Spleen (tissue), 11 donors: ENCODE data around the gene GUCA1A. TPM values are rescaled to one million over a fixed set of nuclear protein-coding genes. Genes with fewer than 3 reads are reported as not detected.

Experiments used
- DNase-seq: peaks from one replicate; pipeline ENCODE4 v3.0.0-alpha.2; 2020
- H3K27ac ChIP-seq, 8 donors: fragments of 200-600 bp; sonication (generic) in 7 of 8; 1 replicate in 4 of 8; 2 replicates in 4 of 8; pipeline versions ENCODE4 v1.5.0 to v1.8.0; 2016 to 2021; ENCODE audit warnings: inconsistent platforms in 4 of 8, mild to moderate bottlenecking in 4 of 8, moderate library complexity in 1 of 8
- H3K27me3 ChIP-seq, 7 donors: fragments of 200-600 bp; sonication (generic) in 6 of 7; replicated peaks in 1 of 7; 1 replicate in 4 of 7; 2 replicates in 3 of 7; pipeline versions ENCODE4 v1.5.0 to v1.8.0; 2016 to 2021; ENCODE audit warnings: inconsistent platforms in 3 of 7, mild to moderate bottlenecking in 1 of 7
- H3K36me3 ChIP-seq, 6 donors: fragments of 200-600 bp; sonication (generic) in 5 of 6; 1 replicate in 4 of 6; 2 replicates in 2 of 6; pipeline versions ENCODE4 v1.5.0 to v1.8.0; 2016 to 2021; ENCODE audit warnings: inconsistent platforms in 2 of 6
- H3K4me1 ChIP-seq, 6 donors: fragments of 200-600 bp; sonication (generic) in 5 of 6; 1 replicate in 3 of 6; 2 replicates in 3 of 6; pipeline versions ENCODE4 v1.5.0 to v1.8.0; 2016 to 2021; ENCODE audit warnings: inconsistent platforms in 3 of 6
- H3K4me3 ChIP-seq, 8 donors: fragments of 200-600 bp; sonication (generic) in 7 of 8; 1 replicate in 4 of 8; 2 replicates in 4 of 8; pipeline versions ENCODE4 v1.5.0 to v1.8.0; 2016 to 2021; ENCODE audit warnings: inconsistent platforms in 4 of 8, mild to moderate bottlenecking in 4 of 8, moderate library complexity in 2 of 8
- H3K9me3 ChIP-seq, 8 donors: fragments of 200-600 bp; sonication (generic) in 7 of 8; 1 replicate in 4 of 8; 2 replicates in 4 of 8; pipeline versions ENCODE4 v1.5.0 to v1.8.0; 2016 to 2021; ENCODE audit warnings: inconsistent platforms in 4 of 8
- POLR2A ChIP-seq, 3 donors: fragments of 450-650 bp; IDR thresholded peaks; one replicate each; pipeline ENCODE4 v1.5.1; 2017; ENCODE audit warnings: antibody characterized with exemption in 3 of 3, mild to moderate bottlenecking in 1 of 3
- POLR2AphosphoS5 ChIP-seq, 3 donors: sonication (generic); formaldehyde crosslinking; IDR thresholded peaks; one replicate each; pipeline ENCODE4 v1.5.1; 2017; ENCODE audit warnings: antibody characterized with exemption in 3 of 3
- WGBS, 5 donors: extraction: QIAGEN DNeasy Blood & Tissue Kit in 3 of 5; methylation state at CpG; one replicate each; pipeline versions ENCODE4 v1.1.5 to v1.1.7; 2013 to 2018; 5-methylcytosine and 5-hydroxymethylcytosine counted together
- intact Hi-C: fragments of 100-400 bp; cut with DNase I; formaldehyde crosslinking; loops from one replicate; pipeline ENCODE4 v1.15.0; 2023; ENCODE audit warnings: low total_unique reads
- polyA plus RNA-seq, 3 donors: library from polyadenylated mRNA; stranded (reverse); fragments of 200-250 nt; gene quantifications; one replicate each; pipeline ENCODE4 v1.2.1, GENCODE V29; 2013
- total RNA-seq, 7 donors: library from RNA; depleted of rRNA in 3 of 7; stranded (reverse); fragments of >200 nt in 3 of 7; fragmentation: NEBNext Ultra II Directional in 4 of 7; extraction: Animal tissue kit (Norgen Biotek cat#: 25700) in 4 of 7; gene quantifications; one replicate each; pipeline versions ENCODE4 v1.1.0 to v1.2.1, GENCODE V29; 2016 to 2021
- TF ChIP-seq, protein P1 (sequence below), 11 experiments: fragments of 200-600 bp in 7 of 11; fragments of 450-650 bp in 4 of 11; sonication (generic) in 4 of 11; IDR thresholded peaks in 8 of 11; conservative IDR thresholded peaks in 3 of 11; 1 replicate in 7 of 11; 2 replicates in 4 of 11; pipeline versions ENCODE4 v1.4.0 to v1.8.0; 2016 to 2021; ENCODE audit warnings: antibody characterized with exemption in 11 of 11, inconsistent platforms in 4 of 11, mild to moderate bottlenecking in 1 of 11
- donor health status: healthy with polysubstance abuse.
- donor health status: DM: no; HTN: no; CAD: no; lungs with moderate emphysema.
- donor health status: DM: no; HTN: no; CAD: no.
- donor health status: Bipolar disorder and iron deficiency.
- donor health status: healthy.
- donor health status: DM: no; HTN: no; CAD: no.
- donor health status: DM: yes; HTN: yes; CAD: no.

GUCA1A gene
- total and polyA plus RNA-seq, 10 donors = 0.11 TPM; not detected in 9

- H3K27me3 ChIP-seq = no peaks in the 10 kb centered on the region
- H3K36me3 ChIP-seq = peaks cover 2 to 15% (median 13%) of the 10 kb centered on the region in 6 donors
- TF ChIP-seq, protein P1, sequence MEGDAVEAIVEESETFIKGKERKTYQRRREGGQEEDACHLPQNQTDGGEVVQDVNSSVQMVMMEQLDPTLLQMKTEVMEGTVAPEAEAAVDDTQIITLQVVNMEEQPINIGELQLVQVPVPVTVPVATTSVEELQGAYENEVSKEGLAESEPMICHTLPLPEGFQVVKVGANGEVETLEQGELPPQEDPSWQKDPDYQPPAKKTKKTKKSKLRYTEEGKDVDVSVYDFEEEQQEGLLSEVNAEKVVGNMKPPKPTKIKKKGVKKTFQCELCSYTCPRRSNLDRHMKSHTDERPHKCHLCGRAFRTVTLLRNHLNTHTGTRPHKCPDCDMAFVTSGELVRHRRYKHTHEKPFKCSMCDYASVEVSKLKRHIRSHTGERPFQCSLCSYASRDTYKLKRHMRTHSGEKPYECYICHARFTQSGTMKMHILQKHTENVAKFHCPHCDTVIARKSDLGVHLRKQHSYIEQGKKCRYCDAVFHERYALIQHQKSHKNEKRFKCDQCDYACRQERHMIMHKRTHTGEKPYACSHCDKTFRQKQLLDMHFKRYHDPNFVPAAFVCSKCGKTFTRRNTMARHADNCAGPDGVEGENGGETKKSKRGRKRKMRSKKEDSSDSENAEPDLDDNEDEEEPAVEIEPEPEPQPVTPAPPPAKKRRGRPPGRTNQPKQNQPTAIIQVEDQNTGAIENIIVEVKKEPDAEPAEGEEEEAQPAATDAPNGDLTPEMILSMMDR (IDR thresholded peaks at IDR 0.05 in 8 of 11, conservative IDR thresholded peaks at IDR 0.05 in 3 of 11) = peak in 1 of 11 experiments; percentile 27
- peak in 2 of 3 donors; percentile 52 to 63 for TF ChIP-seq POLR2A (IDR thresholded peaks at IDR 0.05)
- peak; percentile 96 to 99 (median 97) for TF ChIP-seq POLR2AphosphoS5 (IDR thresholded peaks at IDR 0.05)
- H3K4me3 ChIP-seq = peak within 1 kb of the TSS; percentile 66 to 85 (median 75)
- H3K27ac ChIP-seq = peak within 1 kb of the TSS; percentile 58 to 87 (median 78)
- H3K4me1 ChIP-seq = peaks cover 13 to 53% (median 32%) of the 10 kb centered on the region in 6 donors
- H3K9me3 ChIP-seq = no peaks in the 10 kb centered on the region
- WGBS, 5 donors = 8 to 11% (median 10%) methylated on average over 29 of the region's 29 CpGs
- DNase-seq = peak; percentile 96
- intact Hi-C loops = no loop called here
These were observed 44.6 kb downstream of the GUCA1A start, which contains the start of gene MRPS10 for GRCh38 chr6:42217519-42218367. Gene MRPS10, minus strand, starts transcription at chr6:42217861. Its CDS starts 12 bp downstream, at chr6:42217849.

DNA sequence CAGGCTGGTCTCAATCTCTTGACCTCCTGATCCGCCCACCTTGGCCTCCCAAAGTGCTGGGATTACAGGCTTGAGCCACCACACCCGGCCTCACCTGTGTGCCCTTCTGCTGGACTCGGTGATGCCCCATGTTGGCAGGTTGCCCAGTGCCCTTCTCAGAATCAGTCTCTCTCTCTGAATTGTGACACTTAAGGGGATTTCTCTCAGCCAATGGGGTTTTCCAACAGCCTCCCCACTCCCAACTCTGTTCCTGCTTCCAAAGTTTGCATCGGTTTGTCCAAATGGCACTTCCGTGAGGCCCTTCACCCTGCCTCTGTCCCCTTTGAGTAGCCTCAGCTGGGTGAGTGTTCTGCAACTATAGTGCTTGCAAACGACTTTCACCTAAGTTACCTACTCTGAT, 47.6 kb downstream of the GUCA1A start:
- Histone ChIP-seq H3K9me3 (no peaks in the 10 kb centered on the region), H3K36me3 (no peaks in the 10 kb centered on the region), H3K4me1 (peaks cover 8 to 27% (median 18%) of the 10 kb centered on the region in 6 donors), H3K27me3 (no peaks in the 10 kb centered on the region), H3K27ac (no peak overlapping the region), H3K4me3 (no peak overlapping the region)
- DNase-seq = no peak
- no peak for TF ChIP-seq POLR2AphosphoS5 (IDR thresholded peaks at IDR 0.05)
- TF ChIP-seq POLR2A (IDR thresholded peaks at IDR 0.05) = no peak
- TF ChIP-seq, protein P1 (IDR thresholded peaks at IDR 0.05 in 8 of 11, conservative IDR thresholded peaks at IDR 0.05 in 3 of 11) = no peak
- 68 to 87% (median 82%) methylated on average over 6 of the region's 6 CpGs for WGBS, 5 donors
- intact Hi-C loops = no loop called here

GRCh38 chr6:42221546-42221945, 48.4 kb downstream of the GUCA1A start:
- Histone ChIP-seq H3K9me3 (no peaks in the 10 kb centered on the region), H3K27me3 (no peaks in the 10 kb centered on the region), H3K36me3 (peaks cover 0 to 1% (median 0%) of the 10 kb centered on the region in 6 donors), H3K27ac (no peak overlapping the region), H3K4me1 (peaks cover 6 to 20% (median 15%) of the 10 kb centered on the region in 6 donors), H3K4me3 (no peak overlapping the region)
- no peak for TF ChIP-seq POLR2A (IDR thresholded peaks at IDR 0.05)
- no peak for TF ChIP-seq POLR2AphosphoS5 (IDR thresholded peaks at IDR 0.05)
- TF ChIP-seq, protein P1 (IDR thresholded peaks at IDR 0.05 in 8 of 11, conservative IDR thresholded peaks at IDR 0.05 in 3 of 11) = no peak
- DNase-seq = no peak
- intact Hi-C loops = no loop called here
- WGBS, 5 donors = 86 to 94% (median 90%) methylated on average over 4 of the region's 4 CpGs

DNA sequence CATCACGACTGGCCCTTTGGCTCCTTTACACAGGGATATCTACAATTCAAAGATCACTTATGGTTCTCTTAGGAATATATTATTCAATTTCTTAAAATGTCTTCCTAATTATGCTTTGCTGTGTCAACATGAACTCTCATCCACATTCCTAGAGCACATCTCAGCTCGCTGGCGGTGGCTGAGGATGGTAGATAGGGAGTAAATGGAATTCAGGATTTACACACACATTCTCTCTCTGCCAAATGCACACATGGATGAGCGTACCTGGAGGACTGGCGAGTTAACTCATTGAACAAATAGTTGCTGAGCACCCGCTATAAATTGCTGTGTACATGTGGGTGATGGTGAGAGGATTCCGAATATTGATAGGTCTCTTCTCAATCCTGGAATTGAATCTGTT, 49.3 kb downstream of the GUCA1A start:
- intact Hi-C loops = no loop called here
- no peaks in the 10 kb centered on the region for H3K27me3 ChIP-seq
- no peak overlapping the region for H3K4me3 ChIP-seq
- peaks cover 0 to 11% (median 6%) of the 10 kb centered on the region in 6 donors for H3K4me1 ChIP-seq
- TF ChIP-seq POLR2A (IDR thresholded peaks at IDR 0.05) (no peak), POLR2AphosphoS5 (IDR thresholded peaks at IDR 0.05) (no peak)
- TF ChIP-seq, protein P1 (IDR thresholded peaks at IDR 0.05 in 8 of 11, conservative IDR thresholded peaks at IDR 0.05 in 3 of 11) = no peak
- H3K27ac ChIP-seq = no peak overlapping the region
- H3K9me3 ChIP-seq = no peaks in the 10 kb centered on the region
- peaks cover 0 to 10% (median under 1%) of the 10 kb centered on the region in 6 donors for H3K36me3 ChIP-seq
- WGBS, 5 donors = 79 to 94% (median 88%) methylated on average over 7 of the region's 7 CpGs
- DNase-seq = no peak
